MG63 (cell line): ENCODE results near the gene CERT1. TPM values are rescaled to one million over a fixed set of nuclear protein-coding genes. Genes with fewer than 3 reads are reported as not detected.
A peak's percentile ranks its signal among the peaks of the same experiment; 100 is the strongest.
"Not testable (repeated sequence)": the region's sequence is repeated elsewhere in the genome, so short reads cannot be mapped to it uniquely, and the experiment has no call there.

Experiments
- DNase-seq: peaks from one replicate; pipeline ENCODE4 v3.0.0-alpha.2; 2020
- H3K27me3 ChIP-seq: fragments of 250-450 bp; sonication (Bioruptor Pico); 2 replicates; pipeline ENCODE4 v1.5.1; 2020; ENCODE audit warnings: mild to moderate bottlenecking, moderate library complexity
- H3K36me3 ChIP-seq: fragments of 250-450 bp; sonication (Bioruptor Pico); 2 replicates; pipeline ENCODE4 v1.5.1; 2020; ENCODE audit warnings: mild to moderate bottlenecking, moderate library complexity
- H3K4me3 ChIP-seq: fragments of 250-450 bp; sonication (Bioruptor Pico); 2 replicates; pipeline ENCODE4 v1.5.1; 2020; ENCODE audit warnings: mild to moderate bottlenecking, moderate library complexity
- H3K9me3 ChIP-seq: fragments of 250-450 bp; sonication (Bioruptor Pico); 2 replicates; pipeline ENCODE4 v1.5.1; 2020; ENCODE audit warnings: mild to moderate bottlenecking, moderate library complexity
- total RNA-seq: library from RNA; depleted of rRNA; stranded (reverse); fragments of >200 nt; shearing (Covaris generic); gene quantifications from 2 replicates; pipeline ENCODE4 v1.2.3, GENCODE V29; 2014; ENCODE audit warnings: low replicate concordance; rRNA removed

Gene CERT1
- 7.6 and 11.1 TPM in 2 replicates for total RNA-seq

GRCh38 chr5:75511435-75512382, at the start of gene CERT1, which contains the start of gene POLK:
Gene CERT1 (minus strand): TSS chr5:75511629. CDS start chr5:75511207, 422 bp downstream.
Gene POLK (plus strand): TSS chr5:75511891.
- H3K36me3 ChIP-seq: peaks cover 18% of the 10 kb centered on the region
- DNase-seq: peak; percentile 99
- no peaks in the 10 kb centered on the region for H3K27me3 ChIP-seq
- H3K4me3 ChIP-seq: peak within 1 kb of the TSS; percentile 69
- H3K9me3 ChIP-seq: no peaks in the 10 kb centered on the region

- H3K27me3 ChIP-seq, DNase-seq, H3K4me3 ChIP-seq: not testable (repeated sequence)
- peaks cover 41% of the 10 kb centered on the region for H3K36me3 ChIP-seq
- peaks cover 31% of the 10 kb centered on the region for H3K9me3 ChIP-seq
Measured at GRCh38 chr5:75560655-75561054, 49.2 kb upstream of the CERT1 start.

GRCh38 chr5:75558981-75559632, 47.7 kb upstream of the CERT1 start:
- H3K36me3 ChIP-seq: peaks cover 53% of the 10 kb centered on the region
- H3K4me3 ChIP-seq: no peak overlapping the region
- H3K9me3 ChIP-seq: peaks cover 29% of the 10 kb centered on the region
- no peaks in the 10 kb centered on the region for H3K27me3 ChIP-seq
- DNase-seq: no peak

GRCh38 chr5:75558221-75558620, 46.8 kb upstream of the CERT1 start:
- Histone ChIP-seq H3K4me3 (no peak overlapping the region), H3K27me3 (no peaks in the 10 kb centered on the region), H3K9me3 (peaks cover 23% of the 10 kb centered on the region), H3K36me3 (peaks cover 61% of the 10 kb centered on the region)
- no peak for DNase-seq

- DNase-seq: no peak
- H3K4me3 ChIP-seq: no peak overlapping the region
- peaks cover 34% of the 10 kb centered on the region for H3K9me3 ChIP-seq
- peaks cover 79% of the 10 kb centered on the region for H3K36me3 ChIP-seq
- no peaks in the 10 kb centered on the region for H3K27me3 ChIP-seq
Measured at GRCh38 chr5:75553358-75553757, 41.9 kb upstream of the CERT1 start.

GRCh38 chr5:75552764-75553163, 41.3 kb upstream of the CERT1 start:
- Histone ChIP-seq H3K4me3 (no peak overlapping the region), H3K9me3 (peaks cover 34% of the 10 kb centered on the region), H3K36me3 (peaks cover 78% of the 10 kb centered on the region), H3K27me3 (no peaks in the 10 kb centered on the region)
- DNase-seq: no peak

- Histone ChIP-seq H3K27me3 (no peaks in the 10 kb centered on the region), H3K4me3 (no peak overlapping the region), H3K36me3 (peaks cover 75% of the 10 kb centered on the region), H3K9me3 (peaks cover 34% of the 10 kb centered on the region)
- no peak for DNase-seq
Measured at GRCh38 chr5:75551471-75551870, 40.0 kb upstream of the CERT1 start.

GRCh38 chr5:75550597-75550996, 39.2 kb upstream of the CERT1 start:
- H3K36me3 ChIP-seq: peaks cover 72% of the 10 kb centered on the region
- no peaks in the 10 kb centered on the region for H3K27me3 ChIP-seq
- no peak for DNase-seq
- H3K9me3 ChIP-seq: peaks cover 34% of the 10 kb centered on the region
- no peak overlapping the region for H3K4me3 ChIP-seq

- DNase-seq: no peak
- no peaks in the 10 kb centered on the region for H3K27me3 ChIP-seq
Measured at GRCh38 chr5:75547812-75548211, 36.4 kb upstream of the CERT1 start.

GRCh38 chr5:75546830-75547229, 35.4 kb upstream of the CERT1 start:
- Histone ChIP-seq H3K36me3 (peaks cover 49% of the 10 kb centered on the region), H3K27me3 (no peaks in the 10 kb centered on the region), H3K4me3 (no peak overlapping the region), H3K9me3 (peaks cover 20% of the 10 kb centered on the region)
- no peak for DNase-seq

More at GRCh38 chr5:75547812-75548211, 36.4 kb upstream of the CERT1 start:
- H3K36me3 ChIP-seq: peaks cover 59% of the 10 kb centered on the region
- H3K9me3 ChIP-seq: peaks cover 28% of the 10 kb centered on the region
- no peak overlapping the region for H3K4me3 ChIP-seq

- H3K4me3 ChIP-seq: no peak overlapping the region
- no peak for DNase-seq
- peaks cover 47% of the 10 kb centered on the region for H3K36me3 ChIP-seq
- H3K27me3 ChIP-seq: no peaks in the 10 kb centered on the region
- peaks cover 7% of the 10 kb centered on the region for H3K9me3 ChIP-seq
Measured at GRCh38 chr5:75545131-75545530, 33.7 kb upstream of the CERT1 start.

- Histone ChIP-seq H3K4me3 (no peak overlapping the region), H3K27me3 (no peaks in the 10 kb centered on the region), H3K36me3 (peaks cover 56% of the 10 kb centered on the region), H3K9me3 (peaks cover 20% of the 10 kb centered on the region)
- no peak for DNase-seq
Measured at GRCh38 chr5:75538211-75538610, 26.8 kb upstream of the CERT1 start.

GRCh38 chr5:75536694-75537360, 25.4 kb upstream of the CERT1 start:
- H3K27me3 ChIP-seq: no peaks in the 10 kb centered on the region
- H3K4me3 ChIP-seq: no peak overlapping the region
- H3K9me3 ChIP-seq: peaks cover 30% of the 10 kb centered on the region
- peaks cover 67% of the 10 kb centered on the region for H3K36me3 ChIP-seq
- DNase-seq: no peak

- Histone ChIP-seq H3K36me3 (peaks cover 69% of the 10 kb centered on the region), H3K9me3 (peaks cover 30% of the 10 kb centered on the region), H3K4me3 (no peak overlapping the region), H3K27me3 (no peaks in the 10 kb centered on the region)
- no peak for DNase-seq
Measured at GRCh38 chr5:75536147-75536546, 24.7 kb upstream of the CERT1 start.

- H3K4me3 ChIP-seq: no peak overlapping the region
- DNase-seq: no peak
Measured at GRCh38 chr5:75534734-75535133, 23.3 kb upstream of the CERT1 start.

GRCh38 chr5:75533716-75534115, 22.3 kb upstream of the CERT1 start:
- DNase-seq: peak; percentile 41
- H3K27me3 ChIP-seq, H3K4me3 ChIP-seq: not testable (repeated sequence)
- Histone ChIP-seq H3K9me3 (peaks cover 32% of the 10 kb centered on the region), H3K36me3 (peaks cover 56% of the 10 kb centered on the region)

More at GRCh38 chr5:75534734-75535133, 23.3 kb upstream of the CERT1 start:
- H3K36me3 ChIP-seq: peaks cover 62% of the 10 kb centered on the region
- peaks cover 32% of the 10 kb centered on the region for H3K9me3 ChIP-seq
- no peaks in the 10 kb centered on the region for H3K27me3 ChIP-seq

GRCh38 chr5:75532190-75532589, 20.8 kb upstream of the CERT1 start:
- Histone ChIP-seq H3K27me3 (no peaks in the 10 kb centered on the region), H3K36me3 (peaks cover 62% of the 10 kb centered on the region), H3K4me3 (no peak overlapping the region), H3K9me3 (peaks cover 32% of the 10 kb centered on the region)
- no peak for DNase-seq
